AG09319 (cell line): ENCODE measurements around the gene SPAG6.

ENCODE experiments used
- DNase-seq: peaks from one replicate; pipeline ENCODE4 v3.0.0-alpha.2; 2010; ENCODE audit warnings: low read depth; ENCODE audit errors: extremely low read depth
- TF ChIP-seq, protein P1 (sequence below): IDR thresholded peaks from 2 replicates; pipeline ENCODE4 v1.5.1; 2011; ENCODE audit warnings: low read depth, mild to moderate bottlenecking, inconsistent platforms, low read length, moderate library complexity

Gene SPAG6

GRCh38 chr10:22464966-22465629, 119.8 kb downstream of the SPAG6 start:
- DNase-seq, result no peak
- TF ChIP-seq, protein P1, sequence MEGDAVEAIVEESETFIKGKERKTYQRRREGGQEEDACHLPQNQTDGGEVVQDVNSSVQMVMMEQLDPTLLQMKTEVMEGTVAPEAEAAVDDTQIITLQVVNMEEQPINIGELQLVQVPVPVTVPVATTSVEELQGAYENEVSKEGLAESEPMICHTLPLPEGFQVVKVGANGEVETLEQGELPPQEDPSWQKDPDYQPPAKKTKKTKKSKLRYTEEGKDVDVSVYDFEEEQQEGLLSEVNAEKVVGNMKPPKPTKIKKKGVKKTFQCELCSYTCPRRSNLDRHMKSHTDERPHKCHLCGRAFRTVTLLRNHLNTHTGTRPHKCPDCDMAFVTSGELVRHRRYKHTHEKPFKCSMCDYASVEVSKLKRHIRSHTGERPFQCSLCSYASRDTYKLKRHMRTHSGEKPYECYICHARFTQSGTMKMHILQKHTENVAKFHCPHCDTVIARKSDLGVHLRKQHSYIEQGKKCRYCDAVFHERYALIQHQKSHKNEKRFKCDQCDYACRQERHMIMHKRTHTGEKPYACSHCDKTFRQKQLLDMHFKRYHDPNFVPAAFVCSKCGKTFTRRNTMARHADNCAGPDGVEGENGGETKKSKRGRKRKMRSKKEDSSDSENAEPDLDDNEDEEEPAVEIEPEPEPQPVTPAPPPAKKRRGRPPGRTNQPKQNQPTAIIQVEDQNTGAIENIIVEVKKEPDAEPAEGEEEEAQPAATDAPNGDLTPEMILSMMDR, result no peak

DNA sequence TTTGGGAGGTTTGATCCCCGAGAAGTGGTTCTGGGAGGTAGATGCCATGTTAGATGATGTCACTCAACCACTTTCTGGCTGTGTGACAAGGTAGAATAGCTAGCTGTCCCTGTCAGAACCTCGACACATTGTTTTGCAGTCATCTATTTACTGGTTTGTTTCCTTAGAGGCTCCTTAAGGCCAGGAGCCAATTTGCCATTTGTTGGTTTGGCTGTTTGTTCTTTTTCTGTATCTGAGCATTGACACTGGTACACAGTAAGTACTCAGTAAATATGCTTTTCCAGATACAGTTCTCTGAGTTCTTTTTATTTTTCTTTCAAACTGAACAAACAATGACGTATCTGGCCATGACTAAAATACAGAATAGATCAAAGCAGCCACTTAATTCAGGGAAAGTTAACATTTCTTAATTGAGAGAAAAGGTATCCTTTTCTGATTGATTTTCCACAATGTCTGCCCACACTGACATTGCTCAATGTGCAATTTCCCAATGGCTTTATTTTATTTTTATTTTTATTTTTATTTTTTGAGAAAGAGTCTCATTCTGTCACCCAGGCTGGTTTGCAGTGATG, 121.6 kb downstream of the SPAG6 start:
- DNase-seq, result no peak
- TF ChIP-seq, protein P1, result no peak
